Trophoblast cell (in vitro differentiated cells and primary cell): Measurements from ENCODE around the gene TBC1D21. TPM values are rescaled to one million over a fixed set of nuclear protein-coding genes. Genes with fewer than 3 reads are reported as not detected.

ENCODE experiments used
- DNase-seq, 2 donors: peaks; one replicate each; pipeline ENCODE4 v3.0.0-alpha.2; 2016
- H2AFZ ChIP-seq: 2 replicates; pipeline ENCODE4 v1.6.1; 2013; ENCODE audit warnings: low read length, moderate library complexity, mild to moderate bottlenecking; ENCODE audit not compliant: insufficient read depth, poor library complexity
- H2AK5ac ChIP-seq: 2 replicates; pipeline ENCODE4 v1.6.1; 2013; ENCODE audit warnings: mild to moderate bottlenecking, low read length
- H2BK120ac ChIP-seq: 2 replicates; pipeline ENCODE4 v1.6.1; 2013; ENCODE audit warnings: low read length, mild to moderate bottlenecking, moderate library complexity; ENCODE audit not compliant: insufficient read depth, poor library complexity
- H2BK12ac ChIP-seq: 2 replicates; pipeline ENCODE4 v1.6.1; 2013; ENCODE audit warnings: mild to moderate bottlenecking, low read length, moderate library complexity
- H2BK5ac ChIP-seq: 2 replicates; pipeline ENCODE4 v1.6.1; 2013; ENCODE audit warnings: low read length, low read depth, moderate library complexity, mild to moderate bottlenecking; ENCODE audit not compliant: poor library complexity
- H3K14ac ChIP-seq: 2 replicates; pipeline ENCODE4 v1.6.1; 2013; ENCODE audit warnings: mild to moderate bottlenecking, low read length
- H3K18ac ChIP-seq: 2 replicates; pipeline ENCODE4 v1.6.1; 2013; ENCODE audit warnings: mild to moderate bottlenecking, low read length
- H3K23ac ChIP-seq: 2 replicates; pipeline ENCODE4 v1.6.1; 2013; ENCODE audit warnings: low read length
- H3K27ac ChIP-seq: 2 replicates; pipeline ENCODE4 v1.5.1; 2013; ENCODE audit warnings: low read depth, mild to moderate bottlenecking, inconsistent platforms, low read length, moderate library complexity
- H3K27me3 ChIP-seq: 2 replicates; pipeline ENCODE4 v1.6.1; 2013; ENCODE audit warnings: inconsistent platforms, mild to moderate bottlenecking, low read length, moderate library complexity; ENCODE audit not compliant: insufficient read depth
- H3K36me3 ChIP-seq, 2 experiments: 1 replicate in 1 of 2; 2 replicates in 1 of 2; pipeline ENCODE4 v1.6.1; 2013; ENCODE audit warnings: low read length in 2 of 2, mild to moderate bottlenecking in 2 of 2, moderate library complexity in 1 of 2; ENCODE audit not compliant: insufficient read depth in 2 of 2, control insufficient read depth in 1 of 2
- H3K4ac ChIP-seq: 2 replicates; pipeline ENCODE4 v1.6.1; 2013; ENCODE audit warnings: low read depth, mild to moderate bottlenecking, low read length, moderate library complexity
- H3K4me1 ChIP-seq, 2 experiments: 1 replicate in 1 of 2; 2 replicates in 1 of 2; pipeline ENCODE4 v1.6.1; 2013; ENCODE audit warnings: low read length in 2 of 2, mild to moderate bottlenecking in 2 of 2, moderate library complexity in 1 of 2; ENCODE audit not compliant: insufficient read depth in 2 of 2, control insufficient read depth in 1 of 2
- H3K4me2 ChIP-seq: 2 replicates; pipeline ENCODE4 v1.6.1; 2013; ENCODE audit warnings: inconsistent platforms, mild to moderate bottlenecking, low read length, moderate library complexity
- H3K4me3 ChIP-seq: 2 replicates; pipeline ENCODE4 v1.5.1; 2013; ENCODE audit warnings: mild to moderate bottlenecking, low read depth, low read length, inconsistent platforms
- H3K79me1 ChIP-seq: one replicate; pipeline ENCODE4 v1.6.1; 2013; ENCODE audit warnings: low read length
- H3K79me2 ChIP-seq: 2 replicates; pipeline ENCODE4 v1.6.1; 2013; ENCODE audit warnings: low read length, mild to moderate bottlenecking; ENCODE audit not compliant: control insufficient read depth, insufficient read depth, poor library complexity
- H3K9ac ChIP-seq: 2 replicates; pipeline ENCODE4 v1.6.1; 2013; ENCODE audit warnings: mild to moderate bottlenecking, low read length
- H3K9me3 ChIP-seq: 2 replicates; pipeline ENCODE4 v1.6.1; 2013; ENCODE audit warnings: low read depth, mild to moderate bottlenecking, control low read depth, inconsistent platforms, low read length; ENCODE audit not compliant: insufficient read depth
- H4K12ac ChIP-seq: 2 replicates; pipeline ENCODE4 v1.6.1; 2013; ENCODE audit warnings: low read depth, mild to moderate bottlenecking, low read length, moderate library complexity
- H4K8ac ChIP-seq: 2 replicates; pipeline ENCODE4 v1.6.1; 2013; ENCODE audit warnings: low read depth, mild to moderate bottlenecking, low read length, moderate library complexity
- H4K91ac ChIP-seq: one replicate; pipeline ENCODE4 v1.6.1; 2013; ENCODE audit warnings: low read depth, mild to moderate bottlenecking, low read length, moderate library complexity
- WGBS: extraction: QIAGEN DNeasy Blood & Tissue Kit; methylation state at CpG from one replicate; pipeline ENCODE4 v1.1.7; 2013; ENCODE audit warnings: missing lambda C conversion rate; ENCODE audit not compliant: insufficient read length, insufficient coverage; ENCODE audit errors: extremely low coverage; 5-methylcytosine and 5-hydroxymethylcytosine counted together
- polyA plus RNA-seq: library from polyadenylated mRNA; stranded (reverse); fragments of 200-250 nt; gene quantifications from 2 replicates; pipeline ENCODE4 v1.2.3, GENCODE V29; 2013

Gene TBC1D21, protein sequence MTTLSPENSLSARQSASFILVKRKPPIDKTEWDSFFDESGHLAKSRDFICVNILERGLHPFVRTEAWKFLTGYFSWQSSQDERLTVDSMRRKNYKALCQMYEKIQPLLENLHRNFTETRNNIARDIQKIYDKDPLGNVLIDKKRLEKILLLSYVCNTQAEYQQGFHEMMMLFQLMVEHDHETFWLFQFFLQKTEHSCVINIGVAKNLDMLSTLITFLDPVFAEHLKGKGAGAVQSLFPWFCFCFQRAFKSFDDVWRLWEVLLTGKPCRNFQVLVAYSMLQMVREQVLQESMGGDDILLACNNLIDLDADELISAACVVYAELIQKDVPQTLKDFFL
- not detected in 2 replicates for polyA plus RNA-seq

GRCh38 chr15:73873456-73873855, at the start of gene TBC1D21:
TSS of gene TBC1D21 (plus strand) at chr15:73873564. CDS start at chr15:73873710, 146 bp downstream.
- Histone ChIP-seq H3K9me3 (no peaks in the 10 kb centered on the region), H3K23ac (no peak within 1 kb of the TSS), H3K18ac (no peak within 1 kb of the TSS), H3K79me1 (no peaks in the 10 kb centered on the region), H2BK120ac (no peak within 1 kb of the TSS), H3K4me1 (no peaks in the 10 kb centered on the region), H2BK12ac (no peak within 1 kb of the TSS), H3K4ac (no peak within 1 kb of the TSS), H2BK5ac (no peak within 1 kb of the TSS), H3K14ac (no peak within 1 kb of the TSS), H3K27ac (no peak within 1 kb of the TSS), H3K36me3 (no peaks in the 10 kb centered on the region), H4K91ac (no peak within 1 kb of the TSS), H3K4me2 (no peak within 1 kb of the TSS), H3K9ac (no peak within 1 kb of the TSS), H4K8ac (no peak within 1 kb of the TSS), H3K27me3 (no peaks in the 10 kb centered on the region), H2AFZ (no peak within 1 kb of the TSS), H2AK5ac (no peak within 1 kb of the TSS), H4K12ac (no peak within 1 kb of the TSS), H3K4me3 (no peak within 1 kb of the TSS), H3K79me2 (no peaks in the 10 kb centered on the region)
- DNase-seq, result no peak
- no CpG with 5 or more reads among the region's 5 CpGs for WGBS

DNA sequence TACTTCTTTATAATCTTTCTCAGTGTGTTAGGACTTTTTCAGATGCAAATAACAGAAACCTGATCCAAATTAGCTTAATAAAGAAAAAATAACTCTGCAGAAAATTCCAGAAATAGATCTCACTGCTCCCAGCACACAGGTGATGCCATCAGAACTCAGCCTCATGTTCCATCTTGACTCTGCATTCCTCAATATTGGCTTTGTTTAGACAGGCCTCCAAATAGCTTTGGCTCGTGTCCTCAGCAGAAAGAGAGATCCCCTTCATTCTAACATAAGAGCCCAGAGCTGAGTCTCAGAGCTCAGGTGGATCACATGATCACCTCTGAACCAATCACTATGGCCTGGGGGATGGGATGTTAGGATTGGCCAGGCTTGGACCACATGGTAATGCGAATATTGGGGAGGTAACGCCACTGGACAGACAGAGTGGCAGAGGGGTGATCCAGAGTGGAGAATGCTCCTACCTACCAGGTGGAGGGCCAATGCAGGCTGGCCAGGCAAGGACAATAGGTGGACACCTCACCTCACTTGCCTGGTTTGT, 46.6 kb upstream of the TBC1D21 start:
- Histone ChIP-seq H3K4me2 (no peak overlapping the region), H3K27ac (no peak overlapping the region), H3K4me3 (no peak overlapping the region), H3K14ac (no peak overlapping the region), H3K27me3 (no peaks in the 10 kb centered on the region), H3K79me2 (no peaks in the 10 kb centered on the region), H3K4me1 (no peaks in the 10 kb centered on the region), H4K8ac (no peak overlapping the region), H2BK120ac (no peak overlapping the region), H3K79me1 (no peaks in the 10 kb centered on the region), H3K18ac (no peak overlapping the region), H3K36me3 (no peaks in the 10 kb centered on the region), H3K9ac (no peak overlapping the region), H4K12ac (no peak overlapping the region), H3K4ac (no peak overlapping the region), H2AFZ (no peak overlapping the region), H4K91ac (no peak overlapping the region), H2AK5ac (no peak overlapping the region), H2BK12ac (no peak overlapping the region), H3K23ac (no peak overlapping the region), H2BK5ac (no peak overlapping the region), H3K9me3 (no peaks in the 10 kb centered on the region)
- WGBS, result no CpG with 5 or more reads among the region's 3 CpGs
- no peak for DNase-seq

- no CpG with 5 or more reads among the region's 2 CpGs for WGBS
- no peak overlapping the region for H3K14ac ChIP-seq
- no peak for DNase-seq
- no peak overlapping the region for H3K23ac ChIP-seq
- no peaks in the 10 kb centered on the region for H3K27me3 ChIP-seq
- H4K12ac ChIP-seq, result no peak overlapping the region
- H4K91ac ChIP-seq, result no peak overlapping the region
- no peaks in the 10 kb centered on the region for H3K36me3 ChIP-seq
- H3K79me2 ChIP-seq, result no peaks in the 10 kb centered on the region
- no peak overlapping the region for H3K9ac ChIP-seq
- H2BK120ac ChIP-seq, result no peak overlapping the region
- H2AFZ ChIP-seq, result no peak overlapping the region
- H2BK5ac ChIP-seq, result no peak overlapping the region
- H3K4me3 ChIP-seq, result no peak overlapping the region
- no peaks in the 10 kb centered on the region for H3K79me1 ChIP-seq
- no peak overlapping the region for H3K4me2 ChIP-seq
- H2AK5ac ChIP-seq, result no peak overlapping the region
- no peak overlapping the region for H2BK12ac ChIP-seq
- no peak overlapping the region for H4K8ac ChIP-seq
- no peaks in the 10 kb centered on the region for H3K4me1 ChIP-seq
- no peak overlapping the region for H3K4ac ChIP-seq
- no peaks in the 10 kb centered on the region for H3K9me3 ChIP-seq
- no peak overlapping the region for H3K18ac ChIP-seq
- H3K27ac ChIP-seq, result no peak overlapping the region
Measured at GRCh38 chr15:73829523-73829922, 43.8 kb upstream of the TBC1D21 start.

GRCh38 chr15:73832657-73833056, 40.7 kb upstream of the TBC1D21 start:
- Histone ChIP-seq H4K91ac (no peak overlapping the region), H2AK5ac (no peak overlapping the region), H3K14ac (no peak overlapping the region), H3K4me2 (no peak overlapping the region), H3K23ac (no peak overlapping the region), H3K18ac (no peak overlapping the region), H3K27me3 (no peaks in the 10 kb centered on the region), H2BK12ac (no peak overlapping the region), H2AFZ (no peak overlapping the region), H3K79me2 (no peaks in the 10 kb centered on the region), H3K36me3 (no peaks in the 10 kb centered on the region), H4K8ac (no peak overlapping the region), H2BK5ac (no peak overlapping the region), H3K9me3 (no peaks in the 10 kb centered on the region), H4K12ac (no peak overlapping the region), H3K4ac (no peak overlapping the region), H3K9ac (no peak overlapping the region), H3K4me1 (no peaks in the 10 kb centered on the region), H3K27ac (no peak overlapping the region), H2BK120ac (no peak overlapping the region), H3K4me3 (no peak overlapping the region), H3K79me1 (no peaks in the 10 kb centered on the region)
- no CpG with 5 or more reads among the region's 1 CpG for WGBS
- DNase-seq, result no peak
